ENCODE measurements around the gene PRPF6.
"Not testable (repeated sequence)": the region's sequence is repeated elsewhere in the genome, so short reads cannot be mapped to it uniquely, and the experiment has no call there.

PRPF6 gene

DNA sequence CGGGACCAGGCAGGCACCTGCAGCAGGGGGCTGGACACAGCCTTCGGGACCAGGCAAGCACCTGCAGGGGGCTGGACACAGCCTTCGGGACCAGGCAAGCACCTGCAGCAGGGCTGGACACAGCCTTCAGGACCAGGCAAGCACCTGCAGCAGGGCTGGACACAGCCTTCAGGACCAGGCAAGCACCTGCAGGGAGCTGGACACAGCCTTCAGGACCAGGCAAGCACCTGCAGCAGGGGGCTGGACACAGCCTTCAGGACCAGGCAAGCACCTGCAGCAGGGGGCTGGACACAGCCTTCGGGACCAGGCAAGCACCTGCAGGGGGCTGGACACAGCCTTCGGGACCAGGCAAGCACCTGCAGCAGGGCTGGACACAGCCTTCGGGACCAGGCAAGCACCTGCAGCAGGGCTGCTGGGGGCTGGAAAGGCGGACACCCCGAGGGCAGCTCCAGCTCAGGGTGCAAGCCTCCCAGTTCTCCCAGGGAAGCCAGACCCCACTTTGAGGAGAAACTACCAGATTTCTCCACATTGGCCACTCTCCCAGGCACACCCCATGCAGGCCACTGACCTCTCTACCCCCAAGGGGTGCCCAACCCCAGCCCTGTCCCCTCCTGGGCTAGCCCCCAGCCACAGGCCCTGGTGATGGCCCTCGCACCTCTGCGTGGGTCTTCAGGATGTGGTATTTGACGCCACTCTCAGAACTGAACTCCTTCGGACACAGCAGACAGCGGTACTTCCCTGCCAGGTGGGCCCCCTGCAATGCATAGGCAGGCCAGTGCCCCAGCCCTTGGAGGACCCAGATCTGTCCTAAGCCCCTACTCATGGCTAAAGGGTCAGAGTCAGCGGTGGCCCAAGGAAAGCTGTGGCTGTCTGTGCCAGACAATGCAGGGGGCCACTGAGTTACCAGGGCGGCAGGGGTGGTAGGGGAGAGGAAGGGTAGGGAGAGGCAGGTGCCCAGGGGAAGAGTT is 20.0 kb upstream of the PRPF6 start:
- not testable (repeated sequence) for DNase-seq (ENCODE audit: low read depth)

DNA sequence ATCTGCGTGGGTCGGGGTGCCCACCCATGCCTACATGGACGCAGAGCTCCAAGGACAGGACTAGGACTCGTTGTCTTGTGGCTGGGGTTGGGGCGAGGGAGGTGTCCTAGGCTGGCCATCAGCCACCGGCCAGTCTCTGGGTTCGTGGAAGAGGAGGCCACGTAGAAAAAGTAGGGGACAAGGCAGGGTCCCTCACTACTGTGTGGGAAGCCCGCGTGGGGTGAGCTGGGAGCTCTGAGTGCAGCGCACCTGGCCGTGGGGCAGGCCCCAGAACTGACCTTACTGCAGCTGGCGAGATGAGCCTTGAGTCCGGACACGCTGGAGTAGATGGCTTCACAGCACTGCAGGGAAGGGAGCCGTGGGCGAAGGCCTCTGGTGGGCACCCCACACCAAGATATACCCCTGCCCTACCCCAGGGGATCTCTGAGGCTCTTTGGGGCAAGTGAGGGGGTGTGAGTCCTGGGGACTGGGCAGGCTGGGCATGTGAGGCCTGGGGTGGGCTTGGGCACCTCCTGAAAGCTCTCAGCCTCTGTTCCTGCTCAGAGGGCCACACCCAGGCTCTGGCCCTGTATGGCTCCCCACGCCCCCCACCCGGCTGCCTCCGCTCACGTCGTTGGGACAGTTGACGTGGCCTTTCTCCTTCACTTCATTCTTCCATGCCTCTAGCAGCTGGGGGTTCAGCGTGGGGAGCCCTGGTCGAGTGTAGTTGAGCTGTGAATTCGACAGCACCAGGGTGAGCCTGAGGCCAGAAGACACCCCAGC is 19.1 kb upstream of the PRPF6 start:
- DNase-seq (ENCODE audit: low read depth), result no peak

DNA sequence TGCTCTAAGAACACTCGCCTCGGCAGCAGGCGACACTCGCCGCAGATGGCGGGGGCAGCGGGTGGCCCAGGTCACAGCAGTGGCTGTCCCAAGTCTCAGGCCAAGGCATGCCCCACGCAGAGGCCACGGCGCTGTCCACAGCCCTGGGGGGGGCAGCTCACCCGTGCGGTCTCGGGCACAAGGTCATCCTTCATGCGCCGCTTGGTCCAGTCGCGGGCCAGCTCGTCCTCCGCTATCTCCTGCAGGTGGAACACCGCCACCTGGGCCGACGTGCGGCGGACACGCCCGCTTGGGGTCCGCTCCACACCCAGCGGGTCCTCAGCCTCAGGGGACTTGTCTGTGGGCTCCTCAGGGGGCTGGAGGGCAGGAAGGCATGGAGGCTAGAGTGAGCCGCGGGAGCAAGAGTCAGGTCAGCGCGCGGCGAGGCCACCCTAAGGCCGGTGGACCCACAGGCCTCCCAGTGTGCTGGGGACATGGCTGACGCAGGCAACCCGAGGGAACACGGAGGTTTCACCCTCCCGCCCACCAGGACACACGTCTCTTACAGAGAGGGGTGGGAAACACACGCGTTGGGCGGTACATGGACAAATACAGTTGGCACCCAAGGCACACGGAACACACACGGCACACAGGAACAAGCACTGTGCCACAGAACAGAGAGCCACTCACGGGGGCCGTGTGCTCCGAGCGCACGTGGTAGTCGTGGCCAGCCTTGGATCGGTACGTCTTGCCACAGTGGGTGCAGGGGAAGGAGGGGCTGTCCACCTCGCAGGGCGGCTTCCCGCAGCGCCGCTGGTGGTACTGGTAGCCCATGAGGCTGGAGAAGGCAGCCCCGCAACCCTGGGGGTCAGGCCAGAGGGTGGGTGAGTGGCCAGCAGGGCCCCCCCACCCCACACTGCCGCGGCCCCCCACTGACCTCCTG is 18.2 kb upstream of the PRPF6 start:
- no peak for DNase-seq (ENCODE audit: low read depth)

GRCh38 chr20:63963348-63963741 is 17.6 kb upstream of the PRPF6 start:
- DNase-seq (ENCODE audit: low read depth), result no peak

GRCh38 chr20:63963784-63964301 is 17.1 kb upstream of the PRPF6 start:
- no peak for DNase-seq (ENCODE audit: low read depth)

DNA sequence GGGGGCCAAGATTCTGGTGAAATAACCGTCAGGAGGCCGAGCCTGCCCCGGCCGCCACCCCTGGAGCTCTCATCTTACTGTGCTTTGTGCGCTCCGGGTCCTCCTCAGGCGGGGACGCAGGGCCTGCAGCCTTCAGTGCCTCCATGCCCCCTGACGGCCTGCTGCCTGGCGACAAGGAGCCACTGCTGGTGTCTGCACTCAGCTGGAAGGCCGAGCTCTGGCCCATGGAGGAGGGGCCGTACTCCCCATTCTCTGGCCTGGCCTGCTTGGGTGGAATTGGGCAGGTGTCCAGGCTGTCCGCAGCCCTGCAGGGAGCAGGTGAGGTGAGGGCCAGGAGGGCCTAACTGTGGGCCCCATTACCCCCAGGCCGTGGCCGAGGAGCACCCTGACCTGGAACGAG is 16.5 kb upstream of the PRPF6 start:
- DNase-seq (ENCODE audit: low read depth), result no peak

DNA sequence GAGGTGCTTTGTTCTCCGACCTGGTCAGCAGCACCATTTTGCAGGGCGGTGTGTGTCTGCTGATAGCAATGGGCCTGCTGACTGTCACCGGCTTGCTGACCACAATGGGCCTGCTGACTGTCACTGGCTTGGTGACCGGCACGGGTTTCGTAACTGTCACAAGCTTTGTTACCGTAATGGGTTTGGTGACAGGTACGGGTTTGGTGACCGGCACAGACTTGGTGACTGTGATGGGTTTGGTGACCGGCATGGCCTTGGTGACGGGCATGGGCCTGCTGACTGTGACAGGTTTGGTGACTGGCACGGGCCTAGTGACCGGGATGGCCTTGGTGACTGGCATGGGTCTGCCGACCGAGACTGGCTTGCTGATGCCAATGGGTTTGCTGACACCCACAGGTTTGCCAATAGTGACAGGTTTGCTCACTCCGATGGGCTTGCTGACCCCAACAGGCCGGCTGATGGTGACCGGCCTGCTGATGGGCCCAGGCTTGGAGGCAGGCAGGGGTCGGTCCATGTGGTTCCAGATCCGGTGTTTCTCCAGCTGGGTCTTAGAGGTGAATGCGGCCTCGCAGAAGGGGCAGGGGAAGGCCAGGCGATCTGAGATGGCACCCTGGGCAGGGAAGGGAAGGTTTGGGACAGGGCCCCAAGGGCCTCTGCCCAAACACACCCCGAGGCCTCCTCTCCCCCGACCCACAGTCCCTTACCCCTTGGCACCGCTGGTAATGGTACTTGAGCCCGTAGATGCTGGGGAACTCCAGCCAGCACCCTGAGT is 14.6 kb upstream of the PRPF6 start:
- DNase-seq (ENCODE audit: low read depth), result no peak

DNA sequence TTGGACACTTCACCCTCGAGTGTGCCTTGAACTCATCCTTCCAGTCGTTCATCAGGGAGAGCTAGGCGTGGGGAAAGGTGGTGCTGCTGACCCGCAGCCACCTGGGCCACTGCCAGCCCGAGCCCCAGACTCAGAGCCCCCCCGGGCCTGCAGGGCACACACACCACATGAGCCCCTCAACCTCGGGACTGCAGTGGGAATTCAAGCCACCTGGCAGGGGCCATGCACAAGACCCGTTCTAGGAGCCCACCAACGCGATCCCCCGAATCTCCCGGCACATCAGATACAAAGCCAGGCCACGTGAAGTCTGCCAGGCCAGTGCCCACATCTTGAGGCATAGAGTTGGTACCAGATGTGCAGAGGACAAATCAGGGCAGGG is 14.0 kb upstream of the PRPF6 start:
- no peak for DNase-seq (ENCODE audit: low read depth)

- DNase-seq (ENCODE audit: low read depth), result no peak
These were observed 13.4 kb upstream of the PRPF6 start for GRCh38 chr20:63967330-63968135.

DNA sequence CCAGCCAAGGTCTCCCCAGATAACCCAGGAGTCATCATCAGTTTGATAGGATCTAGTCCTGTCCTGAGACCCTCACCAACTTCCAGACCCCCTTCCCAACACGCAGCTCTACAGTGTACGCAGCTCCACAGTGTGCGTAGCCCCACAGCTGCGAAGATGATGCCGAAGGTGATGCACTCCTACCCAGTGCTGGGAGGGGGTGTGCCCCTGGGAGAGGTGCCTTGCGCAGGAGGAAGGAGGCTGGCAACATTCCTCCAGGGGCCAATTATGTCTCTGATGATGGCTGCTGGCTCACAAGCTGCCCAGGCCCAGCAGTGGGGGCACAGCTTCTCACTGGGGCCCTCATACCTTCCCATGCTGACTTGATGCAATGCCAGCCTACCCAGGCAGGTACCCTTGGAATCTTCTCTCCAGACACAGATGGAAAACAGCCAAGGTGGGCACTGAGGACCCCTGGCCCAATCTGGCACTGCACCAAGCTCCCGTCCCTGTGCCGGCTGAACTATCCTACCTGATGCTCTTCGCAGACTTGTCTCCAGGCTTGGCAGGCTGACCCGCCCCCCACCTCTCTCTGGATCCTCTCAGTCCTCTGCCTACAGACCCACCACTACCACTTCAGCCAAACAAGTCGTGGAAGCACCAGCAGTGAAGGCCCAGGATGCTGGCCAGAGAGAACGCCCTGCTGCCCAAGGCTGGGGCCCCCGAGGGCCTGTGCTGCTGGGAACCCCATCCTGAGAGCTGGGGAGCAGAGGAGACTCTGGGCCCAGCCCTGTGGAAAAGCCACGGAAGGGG is 12.6 kb upstream of the PRPF6 start:
- no peak for DNase-seq (ENCODE audit: low read depth)

DNA sequence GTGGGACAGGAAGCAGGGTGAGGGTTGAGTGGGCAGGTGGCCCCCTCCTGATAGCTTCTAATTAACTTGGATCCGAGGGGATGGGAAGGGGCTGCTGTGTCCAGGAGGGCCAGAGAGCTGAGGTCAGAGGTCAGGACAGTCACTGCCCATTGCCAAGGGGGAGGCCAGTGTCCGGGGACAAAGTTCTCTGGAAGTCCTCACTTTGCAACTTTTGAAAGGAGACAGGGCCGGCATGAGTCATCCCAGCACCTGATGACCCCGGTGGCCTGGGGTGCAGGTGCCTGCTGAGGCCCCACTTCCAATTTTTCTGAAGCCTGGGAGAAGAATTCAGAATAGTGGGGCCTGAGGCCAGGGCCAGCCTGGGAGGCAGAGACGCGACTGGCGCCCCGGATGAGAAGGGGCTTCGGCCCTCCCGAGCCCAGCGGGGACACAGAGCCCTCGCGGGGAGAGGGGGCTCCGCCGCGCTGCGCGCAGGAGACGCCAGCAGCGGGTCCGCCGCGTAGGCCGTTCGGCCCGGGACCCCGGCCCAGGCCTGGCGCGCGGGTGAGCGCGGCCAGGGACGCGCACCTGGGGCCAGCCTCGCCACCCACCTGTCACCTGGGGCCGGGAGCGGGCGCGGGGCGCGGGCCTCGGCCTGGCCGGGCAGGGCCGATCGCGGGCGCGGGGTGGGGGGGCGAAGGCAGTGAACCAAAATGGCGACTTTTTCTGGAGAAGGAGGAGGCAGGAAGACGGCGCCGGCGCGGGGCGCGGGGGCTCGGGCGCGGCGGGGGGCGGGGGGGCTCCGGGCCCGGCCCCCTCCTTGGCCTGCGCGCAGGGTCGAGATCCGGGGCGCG is 11.8 kb upstream of the PRPF6 start:
- no peak for DNase-seq (ENCODE audit: low read depth)

GRCh38 chr20:63969838-63970713 is 10.9 kb upstream of the PRPF6 start, which contains the start of gene ZNF512B:
ZNF512B (minus strand) TSS chr20:63969930; CDS start chr20:63967950, 1,980 bp downstream.
- DNase-seq (ENCODE audit: low read depth), result no peak

GRCh38 chr20:63970714-63971431 is 10.1 kb upstream of the PRPF6 start:
- DNase-seq (ENCODE audit: low read depth), result no peak

DNA sequence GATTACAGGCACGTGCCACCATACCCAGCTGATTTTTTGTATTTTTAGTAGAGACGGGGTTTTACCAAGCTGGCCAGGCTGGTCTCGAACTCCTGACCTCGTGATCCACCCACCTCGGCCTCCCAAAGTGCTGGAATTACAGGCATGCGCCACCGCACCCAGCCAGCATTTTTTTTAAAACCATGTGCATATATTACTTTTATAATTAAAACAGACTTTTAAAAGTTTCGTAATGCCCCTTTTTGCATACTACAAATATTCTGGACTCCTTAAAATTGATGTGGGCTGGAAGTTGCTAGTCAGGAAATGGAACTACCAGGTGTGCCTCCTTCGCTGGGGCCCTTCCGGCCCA is 9.0 kb upstream of the PRPF6 start:
- not testable (repeated sequence) for DNase-seq (ENCODE audit: low read depth)

DNA sequence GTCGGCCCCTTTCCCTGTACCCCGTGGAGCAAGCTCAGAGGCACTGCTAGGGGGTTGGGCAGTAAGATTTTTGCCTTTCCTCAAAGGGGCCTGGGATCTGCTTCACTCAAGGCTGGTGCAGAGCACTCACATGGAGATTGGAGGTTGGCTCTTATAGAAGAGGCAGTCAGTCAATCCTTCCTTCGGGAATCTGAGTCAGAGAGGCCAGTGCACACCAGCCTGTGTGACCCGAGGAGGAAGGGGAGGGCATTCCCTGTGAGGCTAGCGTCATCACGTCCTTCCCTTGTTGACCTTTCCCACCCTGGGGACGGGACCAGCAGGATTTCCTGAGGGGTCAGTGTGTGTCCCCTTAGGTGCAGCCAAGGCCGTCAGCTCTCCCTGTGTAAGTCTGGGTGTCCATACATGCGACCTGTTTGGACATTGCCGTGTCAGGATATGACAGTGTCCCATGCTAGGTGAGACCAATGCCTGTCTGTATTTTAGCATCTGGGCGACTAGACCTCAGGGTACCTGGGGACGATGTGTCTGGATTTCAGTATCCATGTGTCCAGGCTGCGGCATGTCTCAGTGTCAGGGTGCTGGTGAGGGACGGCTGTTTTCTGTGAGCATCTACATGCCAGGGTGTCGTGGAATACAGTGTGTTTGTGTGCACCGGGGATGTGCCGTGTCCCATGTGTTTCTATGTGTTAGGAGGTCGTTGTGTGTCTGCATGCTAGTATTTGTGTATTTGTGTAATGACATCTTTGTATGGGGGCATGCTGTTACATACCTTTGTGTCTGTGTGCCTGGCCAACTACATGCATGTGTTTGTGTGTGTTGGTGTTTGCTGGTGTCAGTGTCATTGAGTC is 8.4 kb upstream of the PRPF6 start:
- DNase-seq (ENCODE audit: low read depth), result no peak

- DNase-seq (ENCODE audit: low read depth), result no peak
These were observed 7.8 kb upstream of the PRPF6 start for GRCh38 chr20:63973160-63973479.

All from HS-5 (cell line).